ENCODE measurements around the gene BLOC1S5. TPM values are rescaled to one million over a fixed set of nuclear protein-coding genes. Genes with fewer than 3 reads are reported as not detected.
"Not testable (repeated sequence)": the region's sequence is repeated elsewhere in the genome, so short reads cannot be mapped to it uniquely, and the experiment has no call there.

BLOC1S5 gene
- total and polyA plus RNA-seq, 5 experiments from 2014 or later, result 23.5 to 33.7 (median 28.5) TPM

DNA sequence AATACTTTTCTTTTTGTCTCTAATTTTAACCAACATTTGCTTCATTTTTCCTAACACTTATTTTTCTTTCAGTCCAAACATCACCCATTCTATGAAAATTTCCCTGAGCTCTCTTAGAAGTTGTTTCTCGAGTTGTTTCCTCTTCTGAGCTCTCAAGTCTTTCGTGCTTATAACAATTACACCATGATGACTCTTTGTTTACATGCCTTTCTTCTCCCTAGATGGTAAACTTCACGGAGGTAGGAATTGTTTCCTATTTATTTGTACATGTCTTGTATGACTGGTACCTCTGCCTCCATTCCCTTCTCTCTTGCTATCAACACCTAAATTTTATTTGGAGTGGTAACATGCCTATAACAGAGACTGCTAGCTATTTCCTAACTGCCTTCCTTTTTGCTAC is 6.4 kb downstream of the BLOC1S5 start:
- H3K27me3 Mint-ChIP-seq, result no peaks in the 10 kb centered on the region
- POLR2A ChIA-PET, result interaction anchor here (0.6 kb wide), 1 partner anchor 208 kb away, joined by 4 read pairs; no protein-coding TSS in a partner anchor
- peaks cover 5 to 76% (median 7%) of the 10 kb centered on the region in 3 donors for H3K36me3 Mint-ChIP-seq
- no peak overlapping the region for H3K4me3 Mint-ChIP-seq
- peaks cover 0 to 26% (median 17%) of the 10 kb centered on the region in 4 donors for H3K4me1 Mint-ChIP-seq
- H3K27ac Mint-ChIP-seq, result peak overlapping the region in 2 of 10 donors; percentile 27 to 47
- DNase-seq (no peak), ATAC-seq (no peak)
- no peaks in the 10 kb centered on the region for H3K9me3 Mint-ChIP-seq

DNA sequence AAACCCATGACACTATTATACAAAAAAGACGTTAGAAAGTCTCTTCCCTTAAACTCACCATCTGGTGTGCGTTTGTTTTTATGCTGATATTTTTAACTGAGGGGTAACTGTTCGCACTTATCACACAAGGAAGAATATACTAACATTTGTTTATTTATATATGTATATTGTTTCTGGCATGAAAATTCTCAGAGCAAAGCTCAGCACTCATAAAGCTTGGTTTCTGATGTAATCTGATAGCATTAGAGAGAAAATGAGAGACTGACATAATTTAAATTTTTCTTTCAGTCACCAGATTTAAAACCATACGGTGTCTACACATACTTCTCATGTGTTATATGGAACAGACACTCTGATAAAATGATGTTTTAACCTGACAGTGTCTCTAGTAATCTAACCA is 6.9 kb downstream of the BLOC1S5 start:
- no peaks in the 10 kb centered on the region for H3K9me3 Mint-ChIP-seq
- H3K4me1 Mint-ChIP-seq, result peaks cover 0 to 21% (median 16%) of the 10 kb centered on the region in 4 donors
- POLR2A ChIA-PET, result interaction anchor here (0.5 kb wide), 1 partner anchor 64 kb away, joined by 5 read pairs; no protein-coding TSS in a partner anchor
- ATAC-seq (no peak), DNase-seq (no peak)
- peak overlapping the region in 1 of 10 donors; percentile 47 for H3K27ac Mint-ChIP-seq
- H3K27me3 Mint-ChIP-seq, result no peaks in the 10 kb centered on the region
- no peak overlapping the region for H3K4me3 Mint-ChIP-seq
- peaks cover 5 to 79% (median 9%) of the 10 kb centered on the region in 3 donors for H3K36me3 Mint-ChIP-seq

DNA sequence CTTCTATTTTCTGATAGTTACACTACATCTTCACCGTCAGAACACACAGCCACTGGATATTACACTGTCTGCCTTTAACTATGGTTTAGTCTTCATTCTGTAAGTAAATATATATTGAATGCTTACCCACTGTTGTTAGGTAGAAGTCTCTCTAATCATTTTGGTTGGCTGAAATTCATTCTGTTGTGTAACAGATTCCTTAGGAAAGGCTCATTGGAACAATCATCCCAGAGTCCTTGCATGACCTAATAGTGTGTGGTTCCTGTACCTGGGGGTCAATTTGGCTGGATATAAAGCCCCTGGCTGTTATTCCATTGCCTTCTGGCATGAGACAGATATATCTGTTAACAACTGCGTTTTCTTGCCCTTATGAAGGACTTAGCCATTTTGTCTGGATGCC is 9.9 kb downstream of the BLOC1S5 start:
- POLR2A ChIA-PET, result no interaction called here
- Mint-ChIP-seq H3K9me3 (no peaks in the 10 kb centered on the region), H3K36me3 (peaks cover 13 to 77% (median 18%) of the 10 kb centered on the region in 3 donors), H3K4me3 (no peak overlapping the region), H3K27ac (peak overlapping the region in 1 of 10 donors; percentile 44), H3K27me3 (no peaks in the 10 kb centered on the region), H3K4me1 (peaks cover 0 to 21% (median 17%) of the 10 kb centered on the region in 4 donors)
- DNase-seq (no peak), ATAC-seq (no peak)

DNA sequence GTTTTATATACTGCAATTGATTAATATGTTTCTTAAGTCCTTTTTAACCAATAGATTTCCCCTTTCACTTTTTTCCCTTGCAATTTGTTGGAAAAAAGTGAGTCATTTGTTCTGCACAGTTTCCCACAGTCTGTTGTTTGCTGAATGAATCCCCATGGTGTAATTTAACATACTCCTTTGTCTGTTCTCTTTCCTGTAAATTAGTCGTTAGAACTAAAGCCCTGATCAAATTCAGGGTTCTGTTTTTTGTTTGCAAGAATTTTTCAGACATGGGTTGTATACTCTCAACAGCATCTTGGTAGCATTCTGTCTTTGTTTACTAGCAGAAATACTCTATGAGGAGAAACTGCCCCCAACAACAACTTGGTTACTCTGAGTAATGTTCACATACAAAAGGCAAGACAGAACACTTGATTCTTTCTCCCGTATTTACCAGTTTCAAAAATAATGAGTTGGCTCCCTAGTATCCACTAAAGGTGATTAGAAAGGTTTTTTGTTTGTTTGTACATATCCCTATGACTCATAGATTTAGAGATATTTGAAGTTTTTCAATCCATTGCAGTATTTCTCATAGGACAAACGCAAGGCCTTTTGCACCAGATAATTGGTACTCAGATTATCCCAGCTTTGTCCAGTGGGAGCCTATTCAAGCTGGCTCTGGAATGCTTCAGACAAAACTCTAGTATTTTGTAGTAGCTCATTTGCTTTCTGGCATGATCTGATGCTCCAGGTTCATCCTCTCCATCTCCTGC is 16.5 kb downstream of the BLOC1S5 start:
- H3K36me3 Mint-ChIP-seq, result peaks cover 40 to 69% (median 47%) of the 10 kb centered on the region in 3 donors
- POLR2A ChIA-PET, result no interaction called here

DNA sequence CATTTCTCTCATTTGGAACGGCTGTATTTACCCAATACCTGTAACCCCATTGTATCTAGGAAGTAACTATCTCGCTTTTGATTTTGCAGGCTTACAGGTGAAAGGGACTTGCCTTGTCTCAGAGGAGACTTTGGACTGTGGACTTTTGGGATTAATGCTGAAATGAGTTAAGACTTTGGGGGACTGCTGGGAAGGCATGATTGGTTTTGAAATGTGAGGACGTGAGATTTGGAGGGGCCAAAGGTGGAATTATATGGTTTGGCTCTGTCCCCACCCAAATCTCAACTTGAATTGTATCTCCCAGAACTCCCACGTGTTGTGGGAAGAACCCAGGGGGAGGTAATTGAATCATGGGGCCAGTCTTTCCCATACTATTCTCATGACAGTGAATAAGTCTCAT is 18.4 kb downstream of the BLOC1S5 start:
- ATAC-seq, H3K27me3 Mint-ChIP-seq, H3K27ac Mint-ChIP-seq, POLR2A ChIA-PET, H3K4me3 Mint-ChIP-seq, DNase-seq, H3K4me1 Mint-ChIP-seq: not testable (repeated sequence)
- Mint-ChIP-seq H3K36me3 (peaks cover 36 to 68% (median 41%) of the 10 kb centered on the region in 3 donors), H3K9me3 (peaks cover 0 to 14% (median 6%) of the 10 kb centered on the region in 9 donors)

More for the DNA sequence above, 16.5 kb downstream of the BLOC1S5 start:
- peaks cover 0 to 13% (median 6%) of the 10 kb centered on the region in 9 donors for H3K9me3 Mint-ChIP-seq
- H3K27me3 Mint-ChIP-seq, result no peaks in the 10 kb centered on the region
- ATAC-seq (no peak), DNase-seq (no peak)
- peaks cover 0 to 13% (median 6%) of the 10 kb centered on the region in 4 donors for H3K4me1 Mint-ChIP-seq
- no peak overlapping the region for H3K27ac Mint-ChIP-seq
- H3K4me3 Mint-ChIP-seq, result no peak overlapping the region

DNA sequence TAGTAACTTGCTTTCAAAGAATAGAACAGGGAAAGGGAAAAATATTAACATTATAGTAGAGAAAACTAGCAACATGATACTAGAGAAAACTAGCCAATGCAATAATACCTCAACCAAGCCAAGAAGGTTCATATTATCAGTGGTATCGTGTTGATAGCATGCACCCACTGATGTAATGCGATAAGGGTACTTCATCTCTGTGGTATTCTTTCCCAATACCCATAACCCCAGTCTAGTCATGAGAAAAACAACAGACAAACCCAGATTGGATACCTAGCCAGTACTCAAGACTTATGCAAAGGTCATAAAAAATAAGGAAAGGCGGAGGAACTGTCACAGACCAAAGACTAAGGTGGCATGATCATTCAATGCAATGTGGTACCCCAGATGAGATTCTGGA is 21.0 kb downstream of the BLOC1S5 start:
- DNase-seq, result no peak
- Mint-ChIP-seq H3K4me3 (no peak overlapping the region), H3K9me3 (peaks cover 0 to 17% (median 6%) of the 10 kb centered on the region in 9 donors), H3K27ac (no peak overlapping the region), H3K4me1 (peaks cover 0 to 16% (median 4%) of the 10 kb centered on the region in 4 donors), H3K27me3 (no peaks in the 10 kb centered on the region), H3K36me3 (peaks cover 45 to 77% (median 61%) of the 10 kb centered on the region in 3 donors)
- POLR2A ChIA-PET, result no interaction called here
- no peak for ATAC-seq

DNA sequence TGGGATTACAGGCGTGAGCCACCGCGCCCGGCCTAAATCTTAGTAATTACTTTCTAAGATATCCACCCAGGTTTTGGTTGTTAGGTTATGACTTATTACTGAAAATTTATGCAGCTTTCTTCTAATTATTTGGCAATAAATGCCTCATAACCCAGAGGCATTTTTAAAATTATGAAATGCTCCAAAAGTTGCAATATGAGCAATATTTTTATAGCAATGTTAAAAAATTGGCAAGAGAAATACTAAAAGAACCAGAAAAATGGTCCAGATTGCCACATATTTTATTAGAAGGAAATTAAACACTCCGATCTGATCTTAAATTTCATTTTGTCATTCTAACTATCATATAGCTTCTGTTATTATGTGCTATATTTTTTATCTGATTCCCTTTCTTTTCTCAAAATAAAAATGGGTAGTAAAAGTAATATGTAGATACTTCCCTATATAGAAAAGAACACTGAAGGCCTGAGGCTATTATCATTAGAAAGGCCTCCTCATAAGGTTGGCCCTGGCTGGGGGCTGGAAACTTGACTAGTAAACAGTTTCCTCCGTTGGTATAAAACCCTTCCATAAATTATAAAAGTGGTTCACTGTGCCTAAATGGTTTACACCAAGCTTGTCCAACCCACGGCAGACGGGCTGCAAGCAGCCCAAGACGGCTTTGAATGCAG is 22.1 kb downstream of the BLOC1S5 start:
- DNase-seq, result no peak
- Mint-ChIP-seq H3K4me3 (no peak overlapping the region), H3K4me1 (peaks cover 9 to 26% (median 15%) of the 10 kb centered on the region in 4 donors), H3K27ac (no peak overlapping the region), H3K36me3 (peaks cover 34 to 77% (median 60%) of the 10 kb centered on the region in 3 donors), H3K9me3 (peaks cover 0 to 17% (median 6%) of the 10 kb centered on the region in 9 donors), H3K27me3 (no peaks in the 10 kb centered on the region)
- POLR2A ChIA-PET, result interaction anchor here (0.6 kb wide), 1 partner anchor 532 kb away, joined by 5 read pairs; no protein-coding TSS in a partner anchor
- ATAC-seq, result no peak

DNA sequence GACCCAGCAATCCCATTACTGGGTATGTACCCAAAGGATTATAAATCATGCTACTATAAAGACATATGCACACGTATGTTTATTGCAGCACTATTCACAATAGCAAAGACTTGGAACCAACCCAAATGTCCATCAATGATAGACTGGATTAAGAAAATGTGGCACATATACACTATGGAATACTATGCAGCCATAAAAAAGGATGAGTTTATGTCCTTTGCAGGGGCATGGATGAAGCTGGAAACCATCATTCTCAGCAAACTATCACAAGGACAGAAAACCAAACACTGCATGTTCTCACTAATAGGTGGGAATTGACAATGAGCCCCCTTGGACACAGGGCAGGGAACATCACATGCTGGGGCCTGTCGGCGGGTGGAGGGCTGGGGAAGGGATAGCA is 30.1 kb downstream of the BLOC1S5 start:
- ATAC-seq, DNase-seq, POLR2A ChIA-PET, H3K27me3 Mint-ChIP-seq, H3K27ac Mint-ChIP-seq, H3K4me3 Mint-ChIP-seq: not testable (repeated sequence)
- H3K4me1 Mint-ChIP-seq, result peaks cover 40 to 71% (median 64%) of the 10 kb centered on the region in 4 donors
- peaks cover 0 to 17% (median 9%) of the 10 kb centered on the region in 9 donors for H3K9me3 Mint-ChIP-seq
- H3K36me3 Mint-ChIP-seq, result peaks cover 22 to 67% (median 49%) of the 10 kb centered on the region in 3 donors

DNA sequence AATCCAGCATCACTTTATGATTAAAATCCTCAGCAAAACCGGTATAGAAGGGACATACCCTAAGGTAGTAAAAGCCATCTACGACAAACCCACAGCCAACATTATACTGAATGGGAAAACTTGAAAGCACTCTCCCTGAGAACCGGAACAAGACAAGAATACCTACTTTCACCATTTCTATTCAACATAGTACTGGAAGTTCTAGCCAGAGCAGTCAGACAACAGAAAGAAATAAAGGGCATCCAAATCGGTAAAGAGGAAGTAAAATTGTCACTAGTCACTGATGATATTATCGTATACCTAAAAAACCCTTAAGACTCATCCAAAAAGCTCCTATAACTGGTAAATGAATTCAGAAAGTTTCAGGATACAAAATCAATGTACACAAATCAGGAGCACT is 33.3 kb downstream of the BLOC1S5 start:
- Mint-ChIP-seq H3K27ac (no peak overlapping the region), H3K4me1 (peaks cover 32 to 59% (median 49%) of the 10 kb centered on the region in 4 donors), H3K4me3 (peak overlapping the region in 2 of 10 donors; percentile 3 to 21), H3K36me3 (peaks cover 18 to 58% (median 33%) of the 10 kb centered on the region in 3 donors), H3K9me3 (peaks cover 0 to 17% (median 7%) of the 10 kb centered on the region in 9 donors), H3K27me3 (no peaks in the 10 kb centered on the region)
- ATAC-seq (no peak), DNase-seq (no peak)
- POLR2A ChIA-PET, result no interaction called here

DNA sequence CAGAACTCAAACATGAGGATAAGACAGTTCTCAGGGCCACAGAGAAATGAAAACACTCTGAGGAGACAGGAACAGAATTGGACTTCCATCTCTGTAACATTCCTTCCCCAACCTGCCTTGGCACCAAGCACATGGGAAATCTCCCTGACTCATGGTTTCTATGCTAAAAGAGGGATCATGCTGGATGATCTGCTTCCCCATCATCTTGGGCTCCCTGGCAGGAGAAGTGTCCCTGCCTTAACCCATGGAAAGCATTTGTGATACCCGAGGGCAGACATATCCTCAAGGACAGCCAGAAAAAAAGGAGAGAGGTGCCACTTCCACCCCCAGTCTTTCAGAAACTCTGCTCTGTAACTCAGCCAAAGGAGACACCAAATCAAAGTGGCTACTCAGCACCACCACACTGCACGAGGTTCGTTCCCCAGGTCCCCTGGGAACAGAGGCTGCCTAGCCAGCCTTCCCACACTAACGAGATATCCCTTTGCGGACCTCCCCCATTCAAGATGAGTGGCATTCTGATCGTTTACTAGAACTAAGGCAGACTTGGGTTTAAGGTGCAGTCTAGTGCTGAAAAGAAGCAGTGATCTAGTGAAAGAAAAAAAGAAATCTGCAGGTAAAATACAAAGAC is 34.8 kb downstream of the BLOC1S5 start:
- Mint-ChIP-seq H3K36me3 (peaks cover 9 to 58% (median 32%) of the 10 kb centered on the region in 3 donors), H3K27ac (peak overlapping the region in 3 of 10 donors; percentile 35 to 74 (median 44)), H3K4me1 (peaks cover 24 to 52% (median 42%) of the 10 kb centered on the region in 4 donors), H3K4me3 (no peak overlapping the region), H3K9me3 (peaks cover 0 to 11% (median 7%) of the 10 kb centered on the region in 9 donors), H3K27me3 (no peaks in the 10 kb centered on the region)
- POLR2A ChIA-PET, result no interaction called here
- DNase-seq, result no peak
- no peak for ATAC-seq

DNA sequence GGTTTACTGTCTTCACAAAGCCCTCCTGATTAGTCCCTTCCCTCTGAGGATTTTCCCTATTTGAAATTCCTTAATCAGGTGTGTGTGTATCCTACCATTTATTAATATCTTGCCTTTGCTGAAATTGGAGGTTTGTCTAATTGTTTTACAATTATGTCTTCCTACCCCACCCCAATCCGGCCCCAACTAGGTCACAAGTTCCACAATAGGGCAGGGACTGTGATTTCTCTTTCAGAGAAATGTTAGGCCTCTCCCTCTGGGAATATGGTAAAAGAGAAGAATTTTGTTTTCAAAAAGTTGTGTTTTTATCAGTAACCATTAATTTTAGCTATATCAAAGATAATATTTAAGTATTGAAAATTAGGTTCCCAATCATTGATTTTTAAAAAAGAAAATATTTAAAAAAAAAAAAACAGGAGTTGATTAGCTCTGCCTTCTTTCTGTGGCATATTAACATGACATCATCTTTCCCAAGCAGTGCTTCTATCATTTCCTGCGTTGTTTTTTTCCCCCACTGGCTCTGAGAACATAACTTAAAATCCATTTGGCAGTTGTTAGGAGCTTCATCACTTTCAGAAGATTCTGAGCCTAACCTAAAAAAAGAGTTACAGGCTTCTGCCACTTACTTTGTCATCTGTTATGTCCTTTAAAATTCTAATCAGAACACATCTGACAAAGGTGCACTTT is 36.1 kb downstream of the BLOC1S5 start:
- POLR2A ChIA-PET, result no interaction called here
- H3K36me3 Mint-ChIP-seq, result peaks cover 9 to 57% (median 29%) of the 10 kb centered on the region in 3 donors
- H3K4me1 Mint-ChIP-seq, result peaks cover 22 to 48% (median 42%) of the 10 kb centered on the region in 4 donors
- DNase-seq, result no peak
- H3K27ac Mint-ChIP-seq, result peak overlapping the region in 1 of 10 donors; percentile 44
- no peak overlapping the region for H3K4me3 Mint-ChIP-seq
- H3K27me3 Mint-ChIP-seq, result no peaks in the 10 kb centered on the region
- no peak for ATAC-seq
- peaks cover 0 to 11% (median 7%) of the 10 kb centered on the region in 9 donors for H3K9me3 Mint-ChIP-seq

DNA sequence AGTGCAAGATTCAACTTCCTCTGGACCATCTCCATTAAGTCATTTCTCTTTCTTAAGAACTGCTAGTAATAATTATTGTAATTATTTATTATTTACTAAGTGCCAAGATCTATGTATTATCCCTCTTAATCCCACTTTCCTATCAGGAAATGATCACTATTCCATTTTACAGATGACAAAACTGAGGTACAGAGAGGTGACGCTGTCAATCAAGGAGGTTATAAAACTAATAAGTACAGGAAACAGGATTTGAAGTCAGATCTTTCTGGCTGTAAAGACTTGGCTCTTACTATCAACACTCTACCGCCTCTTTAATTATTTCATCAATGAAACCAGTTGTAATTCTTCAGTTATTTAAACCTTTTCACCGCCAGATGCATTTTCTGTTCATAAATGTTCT is 37.4 kb downstream of the BLOC1S5 start:
- peaks cover 2 to 60% (median 32%) of the 10 kb centered on the region in 3 donors for H3K36me3 Mint-ChIP-seq
- no peaks in the 10 kb centered on the region for H3K27me3 Mint-ChIP-seq
- ATAC-seq (no peak), DNase-seq (no peak)
- POLR2A ChIA-PET, result no interaction called here
- peaks cover 20 to 36% (median 30%) of the 10 kb centered on the region in 4 donors for H3K4me1 Mint-ChIP-seq
- H3K27ac Mint-ChIP-seq, result peak overlapping the region in 1 of 10 donors; percentile 52
- H3K9me3 Mint-ChIP-seq, result peaks cover 0 to 3% (median under 1%) of the 10 kb centered on the region in 9 donors
- no peak overlapping the region for H3K4me3 Mint-ChIP-seq
